Choroid plexus epithelial cell (primary cell): ENCODE data around the gene TMEM169.
A peak's percentile ranks its signal among the peaks of the same experiment; 100 is the strongest.

ENCODE experiments used
- DNase-seq: peaks from one replicate; pipeline ENCODE4 v3.0.0-alpha.2; 2010; ENCODE audit warnings: low read depth
- H3K4me3 ChIP-seq: 2 replicates; pipeline ENCODE4 v1.5.1; 2011; ENCODE audit warnings: low read depth, mild to moderate bottlenecking, control low read depth, low read length, moderate library complexity
- CTCF ChIP-seq: conservative IDR thresholded peaks from 2 replicates; pipeline ENCODE4 v1.5.1; 2011; ENCODE audit warnings: low read depth, mild to moderate bottlenecking, control low read depth, inconsistent platforms, low read length, moderate library complexity

The TMEM169 gene

GRCh38 chr2:216119986-216120385 is 38.3 kb downstream of the TMEM169 start:
- no peak overlapping the region for H3K4me3 ChIP-seq
- no peak for DNase-seq
- TF ChIP-seq CTCF, result no peak

- no peak for TF ChIP-seq CTCF
- no peak for DNase-seq
Measured at GRCh38 chr2:216121255-216121654, 39.5 kb downstream of the TMEM169 start.

GRCh38 chr2:216126943-216127342 is 45.2 kb downstream of the TMEM169 start:
- TF ChIP-seq CTCF, result no peak
- DNase-seq, result no peak
- H3K4me3 ChIP-seq, result no peak overlapping the region

More at GRCh38 chr2:216121255-216121654, 39.5 kb downstream of the TMEM169 start:
- H3K4me3 ChIP-seq, result no peak overlapping the region

- peak; percentile 20 for TF ChIP-seq CTCF
- no peak overlapping the region for H3K4me3 ChIP-seq
- DNase-seq, result peak; percentile 56
Measured at GRCh38 chr2:216130346-216130971, 48.7 kb downstream of the TMEM169 start.

GRCh38 chr2:216131175-216131926 is 49.6 kb downstream of the TMEM169 start:
- no peak overlapping the region for H3K4me3 ChIP-seq
- no peak for TF ChIP-seq CTCF
- DNase-seq, result peak; percentile 36

- no peak overlapping the region for H3K4me3 ChIP-seq
- no peak for DNase-seq
- TF ChIP-seq CTCF, result no peak
Measured at GRCh38 chr2:216132585-216132984, 50.9 kb downstream of the TMEM169 start.
